Fibroblast of mammary gland (primary cell): ENCODE measurements around the gene TRMU.

ENCODE experiments used
- DNase-seq: peaks from one replicate; pipeline ENCODE4 v3.0.0-alpha.2; 2010; ENCODE audit warnings: low read depth
- H3K4me3 ChIP-seq: 2 replicates; pipeline ENCODE4 v1.5.1; 2011; ENCODE audit warnings: low read depth, mild to moderate bottlenecking, low read length, moderate library complexity; ENCODE audit not compliant: control insufficient read depth
- CTCF ChIP-seq: conservative IDR thresholded peaks from 2 replicates; pipeline ENCODE4 v1.5.1; 2011; ENCODE audit warnings: low read depth, low read length, inconsistent platforms; ENCODE audit not compliant: control insufficient read depth, insufficient read depth

The TRMU gene

GRCh38 chr22:46326066-46326680 is 9.3 kb upstream of the TRMU start:
- no peak overlapping the region for H3K4me3 ChIP-seq
- no peak for TF ChIP-seq CTCF
- DNase-seq, result no peak

- no peak overlapping the region for H3K4me3 ChIP-seq
- TF ChIP-seq CTCF, result no peak
- DNase-seq, result no peak
Measured at GRCh38 chr22:46327691-46328465, 7.6 kb upstream of the TRMU start.

- TF ChIP-seq CTCF, result no peak
- H3K4me3 ChIP-seq, result no peak overlapping the region
- DNase-seq, result no peak
Measured at GRCh38 chr22:46328797-46329196, 6.7 kb upstream of the TRMU start.

GRCh38 chr22:46329616-46330015 is 5.9 kb upstream of the TRMU start:
- H3K4me3 ChIP-seq, result no peak overlapping the region
- TF ChIP-seq CTCF, result no peak
- DNase-seq, result no peak

GRCh38 chr22:46330426-46330825 is 5.1 kb upstream of the TRMU start:
- no peak for DNase-seq
- TF ChIP-seq CTCF, result no peak
- no peak overlapping the region for H3K4me3 ChIP-seq

GRCh38 chr22:46331496-46331895 is 4.0 kb upstream of the TRMU start:
- DNase-seq, result no peak
- no peak for TF ChIP-seq CTCF
- H3K4me3 ChIP-seq, result no peak overlapping the region
